HCT116 (cell line): ENCODE measurements around the gene SLC25A12. TPM values are rescaled to one million over a fixed set of nuclear protein-coding genes. Genes with fewer than 3 reads are reported as not detected.

Source experiments
- ATAC-seq: fragments of 200-7000 bp; cut with Tn5 transposase; 2 replicates; pipeline ENCODE4 v1.9.1; 2020; ENCODE audit warnings: mild to moderate bottlenecking, moderate library complexity
- BruUV-seq: library from RNA; stranded (reverse); fragments of 400-500 nt; replicated peaks from 2 replicates; lab custom pipeline; 2021; lab: Mats Ljungman, UMichigan
- CTCF ChIA-PET: fragments of 300-600 bp; sonication (Branson Sonifier 250); formaldehyde crosslinking; loops from one replicate; lab custom pipeline; 2021; ENCODE audit warnings: antibody characterized with exemption; lab: Charles Lee
- POLR2A ChIA-PET: fragments of 300-600, 350-600 bp; sonication (Branson Sonifier 250); formaldehyde crosslinking; loops from one replicate; lab custom pipeline; 2021; ENCODE audit warnings: antibody characterized with exemption; lab: Charles Lee
- RAD21 ChIA-PET, 2 experiments: fragments of 300-600 bp; sonication (Branson Sonifier 250); formaldehyde crosslinking; loops; one replicate each; lab custom pipeline; 2023; ENCODE audit warnings: low total read pairs in 2 of 2; ENCODE audit not compliant: uncharacterized antibody in 2 of 2, unreplicated experiment in 2 of 2, low non-redundant PET in 1 of 2; lab: Charles Lee
- DNase-seq: peaks from one replicate; pipeline ENCODE4 v3.0.0-alpha.2; 2010; ENCODE audit warnings: low read depth, low spot score
- H2AFZ ChIP-seq: fragments of 200-600 bp; shearing (Covaris generic), sonication (generic); 2 replicates; pipeline ENCODE4 v1.6.1; 2017; ENCODE audit warnings: low read depth, mixed run types, mixed read lengths, antibody characterized with exemption, low read length; ENCODE audit not compliant: poor library complexity, severe bottlenecking
- H3K27ac ChIP-seq: 2 replicates; pipeline ENCODE4 v1.5.1; 2012; ENCODE audit warnings: low read depth, low read length
- H3K27me3 ChIP-seq: fragments of 200-600 bp; sonication (generic); 2 replicates; pipeline ENCODE4 v1.6.1; 2016; ENCODE audit warnings: mixed run types, low read length, mixed read lengths; ENCODE audit not compliant: insufficient read depth
- H3K36me3 ChIP-seq, 2 experiments: fragments of 200-500 bp in 1 of 2; fragments of 200-600 bp in 1 of 2; sonication (Bioruptor generic) in 1 of 2; sonication (generic) in 1 of 2; 2 replicates each; pipeline versions ENCODE4 v1.5.1 to v1.6.1; 2014 to 2016; ENCODE audit warnings: low read length in 2 of 2, inconsistent platforms in 1 of 2, mixed read lengths in 1 of 2, mixed run types in 1 of 2; ENCODE audit not compliant: insufficient read depth in 2 of 2, control insufficient read depth in 1 of 2
- H3K4me1 ChIP-seq, 2 experiments: fragments of 200-600 bp in 1 of 2; sonication (generic) in 1 of 2; 2 replicates each; pipeline versions ENCODE4 v1.5.1 to v1.6.1; 2012 to 2017; ENCODE audit warnings: low read length in 2 of 2, inconsistent platforms in 1 of 2, mild to moderate bottlenecking in 1 of 2, mixed read lengths in 1 of 2, mixed run types in 1 of 2, moderate library complexity in 1 of 2; ENCODE audit not compliant: insufficient read depth in 2 of 2, control insufficient read depth in 1 of 2
- H3K4me2 ChIP-seq: fragments of 200-600 bp; sonication (generic); 2 replicates; pipeline ENCODE4 v1.6.1; 2017; ENCODE audit warnings: mixed run types, low read length, mixed read lengths
- H3K4me3 ChIP-seq, 2 experiments: fragments of 200-600 bp in 1 of 2; sonication (generic) in 1 of 2; replicated peaks in 1 of 2; 2 replicates each; pipeline ENCODE4 v1.5.1; 2011 to 2016; ENCODE audit warnings: low read length in 2 of 2, control low read depth in 1 of 2, low read depth in 1 of 2, mild to moderate bottlenecking in 1 of 2, mixed read lengths in 1 of 2, mixed run types in 1 of 2
- H3K79me2 ChIP-seq: fragments of 200-600 bp; sonication (generic); 2 replicates; pipeline ENCODE4 v1.6.1; 2017; ENCODE audit warnings: mild to moderate bottlenecking, mixed run types, low read length, moderate library complexity, mixed read lengths; ENCODE audit not compliant: insufficient read depth
- H3K9ac ChIP-seq: fragments of 200-600 bp; sonication (generic); 2 replicates; pipeline ENCODE4 v1.6.1; 2016; ENCODE audit warnings: low read length, mixed read lengths
- H3K9me2 ChIP-seq: fragments of 200-600 bp; sonication (generic), shearing (Covaris generic); 2 replicates; pipeline ENCODE4 v1.6.1; 2017; ENCODE audit warnings: mixed run types, mild to moderate bottlenecking, moderate library complexity; ENCODE audit not compliant: insufficient read depth
- H3K9me3 ChIP-seq, 2 experiments: fragments of 200-500 bp in 1 of 2; fragments of 200-600 bp in 1 of 2; sonication (Bioruptor generic) in 1 of 2; sonication (generic) in 1 of 2; 2 replicates each; pipeline ENCODE4 v1.6.1; 2014 to 2017; ENCODE audit warnings: low read length in 2 of 2, mixed read lengths in 2 of 2, inconsistent platforms in 1 of 2, low read depth in 1 of 2, mild to moderate bottlenecking in 1 of 2, mixed run types in 1 of 2, moderate library complexity in 1 of 2; ENCODE audit not compliant: control insufficient read depth in 1 of 2, insufficient read depth in 1 of 2
- H4K20me1 ChIP-seq: fragments of 200-600 bp; sonication (generic), shearing (Covaris generic); 2 replicates; pipeline ENCODE4 v1.6.1; 2017; ENCODE audit warnings: mixed run types, mild to moderate bottlenecking, moderate library complexity; ENCODE audit not compliant: insufficient read depth
- CBX3 ChIP-seq: IDR thresholded peaks from 2 replicates; pipeline ENCODE4 v1.6.1; 2012; ENCODE audit warnings: low read depth
- EZH2 ChIP-seq: fragments of 200-600 bp; sonication (generic); IDR thresholded peaks from 2 replicates; pipeline ENCODE4 v1.6.1; 2017; ENCODE audit warnings: antibody characterized with exemption, mixed run types
- EZH2phosphoT487 ChIP-seq: fragments of 200-600 bp; IDR thresholded peaks from 2 replicates; pipeline ENCODE4 v1.6.1; 2018; ENCODE audit warnings: antibody characterized with exemption, borderline replicate concordance
- JUND ChIP-seq: IDR thresholded peaks from 2 replicates; pipeline ENCODE4 v1.6.1; 2012
- POLR2AphosphoS5 ChIP-seq: IDR thresholded peaks from 2 replicates; pipeline ENCODE4 v1.6.1; 2011; ENCODE audit warnings: mild to moderate bottlenecking, low read depth, low read length, moderate library complexity
- RAD21 ChIP-seq: IDR thresholded peaks from 2 replicates; pipeline ENCODE4 v1.6.1; 2012; ENCODE audit warnings: low read depth, mild to moderate bottlenecking
- SIN3A ChIP-seq: IDR thresholded peaks from 2 replicates; pipeline ENCODE4 v1.6.1; 2012; ENCODE audit warnings: low read depth
- SRF ChIP-seq: IDR thresholded peaks from 2 replicates; pipeline ENCODE4 v1.6.1; 2012; ENCODE audit warnings: low read depth
- ZNF274 ChIP-seq: fragments of 200-500 bp; sonication (Bioruptor generic); IDR thresholded peaks from 2 replicates; pipeline ENCODE4 v1.6.1; 2014; ENCODE audit warnings: mild to moderate bottlenecking, low read depth, low read length, inconsistent platforms
- intact Hi-C: fragments of 100-400 bp; cut with micrococcal nuclease; formaldehyde crosslinking; loops from 2 replicates; pipeline ENCODE4 v1.10.0; 2022
- total RNA-seq: library from RNA; stranded (reverse); gene quantifications from one replicate; pipeline ENCODE4 v1.2.1, GENCODE V29; 2021; ENCODE audit not compliant: unreplicated experiment
- TF ChIP-seq, protein P1 (sequence below): IDR thresholded peaks from 2 replicates; pipeline ENCODE4 v1.6.1; 2012; ENCODE audit warnings: low read depth
- TF ChIP-seq, protein P2 (sequence below): IDR thresholded peaks from 2 replicates; pipeline ENCODE4 v1.6.1; 2012

The SLC25A12 gene
- total RNA-seq, 1 experiment from 2014 or later: 16.0 TPM

DNA sequence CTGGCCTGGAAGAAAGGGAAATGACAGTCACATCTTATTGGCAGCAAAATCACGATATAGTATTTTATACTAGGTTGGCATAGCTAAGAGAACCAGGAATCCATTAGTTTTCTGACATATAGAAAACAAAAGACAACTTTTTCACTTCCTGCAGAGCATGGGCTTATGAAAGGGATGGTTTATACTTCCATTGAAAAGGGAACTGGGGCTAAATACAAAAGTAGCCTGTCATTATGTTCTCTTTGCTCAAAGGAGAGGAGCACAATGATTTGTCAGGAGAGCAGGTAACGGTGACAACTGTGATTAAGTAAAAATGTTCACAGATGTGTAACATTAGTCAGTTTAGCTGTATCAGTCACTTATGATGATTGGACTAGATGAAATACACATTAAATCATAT is 46.4 kb downstream of the SLC25A12 start:
- H3K79me2 ChIP-seq: no peaks in the 10 kb centered on the region
- no peaks in the 10 kb centered on the region for H3K4me1 ChIP-seq
- H3K4me3 ChIP-seq: no peak overlapping the region
- no peaks in the 10 kb centered on the region for H4K20me1 ChIP-seq
- no peaks in the 10 kb centered on the region for H3K36me3 ChIP-seq
- no peak for ATAC-seq
- CTCF ChIA-PET: no interaction called here
- no TSS peak for BruUV-seq
- no peaks in the 10 kb centered on the region for H3K27me3 ChIP-seq
- no peak overlapping the region for H3K27ac ChIP-seq
- DNase-seq: no peak
- no peaks in the 10 kb centered on the region for H3K9me2 ChIP-seq
- no peak overlapping the region for H3K9ac ChIP-seq
- no peaks in the 10 kb centered on the region for H3K9me3 ChIP-seq
- intact Hi-C loops: no loop called here
- no peak overlapping the region for H3K4me2 ChIP-seq
- no peak overlapping the region for H2AFZ ChIP-seq
- TF ChIP-seq EZH2phosphoT487 (no peak), ZNF274 (no peak), CBX3 (no peak), SRF (no peak), EZH2 (no peak), RAD21 (no peak), POLR2AphosphoS5 (no peak), JUND (no peak), SIN3A (no peak)
- TF ChIP-seq, protein P1, sequence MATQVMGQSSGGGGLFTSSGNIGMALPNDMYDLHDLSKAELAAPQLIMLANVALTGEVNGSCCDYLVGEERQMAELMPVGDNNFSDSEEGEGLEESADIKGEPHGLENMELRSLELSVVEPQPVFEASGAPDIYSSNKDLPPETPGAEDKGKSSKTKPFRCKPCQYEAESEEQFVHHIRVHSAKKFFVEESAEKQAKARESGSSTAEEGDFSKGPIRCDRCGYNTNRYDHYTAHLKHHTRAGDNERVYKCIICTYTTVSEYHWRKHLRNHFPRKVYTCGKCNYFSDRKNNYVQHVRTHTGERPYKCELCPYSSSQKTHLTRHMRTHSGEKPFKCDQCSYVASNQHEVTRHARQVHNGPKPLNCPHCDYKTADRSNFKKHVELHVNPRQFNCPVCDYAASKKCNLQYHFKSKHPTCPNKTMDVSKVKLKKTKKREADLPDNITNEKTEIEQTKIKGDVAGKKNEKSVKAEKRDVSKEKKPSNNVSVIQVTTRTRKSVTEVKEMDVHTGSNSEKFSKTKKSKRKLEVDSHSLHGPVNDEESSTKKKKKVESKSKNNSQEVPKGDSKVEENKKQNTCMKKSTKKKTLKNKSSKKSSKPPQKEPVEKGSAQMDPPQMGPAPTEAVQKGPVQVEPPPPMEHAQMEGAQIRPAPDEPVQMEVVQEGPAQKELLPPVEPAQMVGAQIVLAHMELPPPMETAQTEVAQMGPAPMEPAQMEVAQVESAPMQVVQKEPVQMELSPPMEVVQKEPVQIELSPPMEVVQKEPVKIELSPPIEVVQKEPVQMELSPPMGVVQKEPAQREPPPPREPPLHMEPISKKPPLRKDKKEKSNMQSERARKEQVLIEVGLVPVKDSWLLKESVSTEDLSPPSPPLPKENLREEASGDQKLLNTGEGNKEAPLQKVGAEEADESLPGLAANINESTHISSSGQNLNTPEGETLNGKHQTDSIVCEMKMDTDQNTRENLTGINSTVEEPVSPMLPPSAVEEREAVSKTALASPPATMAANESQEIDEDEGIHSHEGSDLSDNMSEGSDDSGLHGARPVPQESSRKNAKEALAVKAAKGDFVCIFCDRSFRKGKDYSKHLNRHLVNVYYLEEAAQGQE: no peak
- TF ChIP-seq, protein P2, sequence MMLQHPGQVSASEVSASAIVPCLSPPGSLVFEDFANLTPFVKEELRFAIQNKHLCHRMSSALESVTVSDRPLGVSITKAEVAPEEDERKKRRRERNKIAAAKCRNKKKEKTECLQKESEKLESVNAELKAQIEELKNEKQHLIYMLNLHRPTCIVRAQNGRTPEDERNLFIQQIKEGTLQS: no peak
- POLR2A ChIA-PET: no interaction called here
- RAD21 ChIA-PET: no interaction called here
